NCI-H2196 treated with DMSO at 0.1 percent for 48 hours (cell line): Measurements from ENCODE around the gene ANXA6.

Source experiments
- DNase-seq: peaks from one replicate; lab custom pipeline; 2025; ENCODE audit not compliant: unreplicated experiment; lab: John Stamatoyannopoulos, UW

The ANXA6 gene

DNA sequence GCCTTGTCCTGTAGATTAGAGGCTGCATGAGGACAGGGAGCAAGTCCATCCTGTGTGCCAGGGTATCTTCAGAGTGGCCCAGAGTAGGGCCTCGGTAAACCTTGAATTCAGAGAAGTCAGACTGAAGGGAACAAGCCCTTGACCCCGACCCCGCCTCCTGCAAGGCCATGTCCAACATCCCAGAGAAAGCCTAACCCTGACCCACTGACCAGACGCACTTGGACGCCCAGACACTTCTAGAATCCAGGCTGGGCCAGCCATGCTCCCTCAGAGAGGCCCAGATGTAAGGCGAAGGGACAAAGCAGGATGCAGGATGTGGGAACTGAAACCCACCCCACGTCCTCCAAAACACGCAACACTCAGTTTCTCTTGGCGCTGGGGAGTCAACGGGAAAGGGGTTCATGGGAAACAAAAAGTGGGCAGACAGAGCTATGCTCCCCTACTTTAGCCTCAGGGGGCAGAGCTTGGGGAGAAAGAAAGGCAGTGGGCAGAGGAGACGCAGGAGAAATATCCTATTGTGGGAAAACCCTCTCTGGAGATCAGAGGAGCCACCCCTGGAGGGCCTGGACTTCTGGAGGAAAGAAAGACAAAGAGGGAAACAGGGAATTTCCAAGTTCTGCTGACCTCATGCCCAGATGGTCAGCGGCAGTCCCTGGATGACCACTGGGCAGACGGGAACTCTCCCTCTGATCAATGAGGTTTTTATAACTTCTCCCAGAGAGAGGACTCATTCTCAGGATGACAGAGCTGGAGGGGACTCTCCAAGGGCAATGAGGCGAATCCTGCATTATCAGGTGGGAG is 89.7 kb downstream of the ANXA6 start:
- no peak for DNase-seq

- DNase-seq, result no peak
Measured at GRCh38 chr5:151066920-151067319, 90.7 kb downstream of the ANXA6 start.

- no peak for DNase-seq
Measured at GRCh38 chr5:151065609-151066008, 92.0 kb downstream of the ANXA6 start.

DNA sequence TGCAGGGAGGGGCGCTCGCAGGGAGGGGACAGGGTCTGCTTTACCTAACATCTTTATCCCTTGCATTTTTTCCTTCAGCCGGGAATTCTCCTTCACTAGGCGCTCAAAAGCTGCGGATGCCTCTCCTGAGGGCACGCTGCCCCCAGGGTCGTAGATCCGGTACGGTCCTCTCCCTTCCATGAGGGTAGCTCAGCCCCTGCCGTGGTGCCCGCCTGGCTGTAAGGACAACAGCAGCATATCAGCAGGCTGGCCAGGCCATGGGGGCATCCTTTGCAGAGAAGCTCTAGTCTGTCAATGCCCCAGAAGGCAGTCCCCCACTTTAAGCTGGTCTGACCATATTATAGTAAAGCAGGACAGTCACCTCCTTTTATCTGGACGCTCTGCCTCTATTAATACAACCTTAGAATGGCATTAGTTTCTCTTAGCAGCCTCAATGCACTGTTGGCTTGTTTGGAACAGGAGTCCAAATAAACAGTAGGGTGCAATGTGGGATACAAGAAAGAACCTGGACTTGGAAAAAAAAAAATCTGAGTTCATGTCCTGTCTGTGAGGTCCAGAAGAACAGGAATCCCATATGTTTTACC is 92.6 kb downstream of the ANXA6 start:
- no peak for DNase-seq

DNA sequence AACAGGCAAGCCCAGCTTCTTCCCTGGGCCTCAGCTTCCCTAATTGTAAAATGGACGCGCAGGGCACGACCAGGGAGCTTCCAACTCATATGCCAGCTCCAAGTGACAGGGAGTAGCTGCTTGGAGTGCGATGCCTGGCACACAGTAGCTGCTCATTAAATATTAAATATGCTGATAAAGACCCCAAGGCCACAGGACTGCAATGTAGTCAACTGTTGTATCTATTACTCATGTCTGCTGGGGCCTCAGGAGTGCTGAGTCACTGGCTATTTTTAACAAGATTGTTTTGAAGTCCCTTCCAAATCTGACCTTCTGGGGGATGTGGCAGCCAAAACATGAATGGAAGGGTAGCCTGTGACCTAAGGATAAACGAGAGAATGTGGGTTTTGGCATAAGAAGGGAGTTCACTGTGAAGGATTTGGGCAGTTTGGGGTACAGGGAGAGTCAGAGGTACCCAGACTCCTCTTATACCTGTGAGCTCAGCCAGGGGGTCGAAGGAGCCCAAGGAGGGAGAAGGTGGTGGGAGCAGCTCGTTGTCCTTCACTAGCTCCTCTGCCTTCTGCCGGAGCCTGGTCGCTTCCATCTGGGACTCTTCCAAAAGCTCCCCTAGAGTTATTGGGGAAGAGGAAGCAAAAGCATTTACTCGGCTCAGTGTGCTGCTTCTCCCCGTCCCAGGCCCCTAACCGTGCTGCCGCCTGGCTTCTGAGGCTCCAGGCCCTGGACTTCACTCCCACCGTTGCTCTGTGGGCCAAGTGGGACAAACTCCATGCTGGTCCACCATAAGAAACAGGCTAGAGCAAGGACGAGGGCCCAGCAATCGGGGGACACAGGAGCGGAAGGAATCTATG is 94.2 kb downstream of the ANXA6 start:
- DNase-seq, result no peak

DNA sequence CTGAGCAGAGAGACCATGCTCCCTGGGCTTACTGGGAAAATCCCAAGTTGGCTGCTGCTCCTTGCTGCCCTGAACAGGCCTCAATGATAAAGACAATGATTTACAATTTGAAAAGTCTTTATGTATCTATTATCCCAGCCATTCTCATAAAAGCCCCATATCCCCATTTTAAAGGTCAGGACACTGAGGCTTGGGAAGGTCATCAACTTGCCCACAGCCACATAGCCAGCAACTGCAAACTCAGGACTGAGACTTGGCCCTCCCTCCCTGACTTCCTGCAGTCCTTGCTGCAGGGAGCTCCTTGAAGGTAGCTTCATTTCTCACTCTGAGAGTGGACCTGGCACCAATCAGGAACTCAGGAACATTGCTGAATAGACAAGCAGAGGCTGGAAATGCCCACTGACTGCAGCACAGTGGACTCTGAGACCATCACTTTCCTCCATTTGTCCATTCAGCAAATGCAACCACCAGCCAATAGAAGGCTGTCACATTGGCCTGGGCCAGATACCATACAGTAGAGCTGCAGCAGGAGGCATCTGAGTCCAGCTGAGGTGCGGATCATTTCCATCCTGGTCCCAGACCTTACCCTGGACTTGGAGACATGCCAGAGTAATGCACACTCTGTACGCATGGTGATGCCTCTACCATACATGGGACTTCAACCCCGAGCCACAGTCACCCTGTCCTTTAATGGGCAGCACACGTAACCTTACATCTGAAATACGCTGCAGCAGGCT is 95.0 kb downstream of the ANXA6 start:
- DNase-seq, result no peak

DNA sequence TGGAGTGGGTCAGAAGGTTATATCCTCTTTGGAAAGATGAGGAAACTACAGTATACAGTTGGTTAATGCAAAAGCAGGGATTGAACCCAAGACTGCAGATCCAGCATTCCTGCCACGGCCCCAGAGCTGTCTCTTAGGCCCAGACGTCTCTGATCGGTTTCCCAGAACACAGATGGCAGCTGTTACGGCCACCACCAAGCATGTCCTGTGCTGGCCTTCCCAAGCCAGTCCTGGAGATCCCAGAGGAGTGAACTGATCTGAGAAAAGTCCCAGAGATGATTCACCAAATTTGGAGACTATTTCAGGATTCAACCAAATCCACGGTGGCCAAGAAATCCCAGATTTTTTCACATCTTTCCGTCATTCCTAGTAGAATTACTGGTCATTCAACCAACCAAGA is 96.8 kb downstream of the ANXA6 start:
- no peak for DNase-seq

DNA sequence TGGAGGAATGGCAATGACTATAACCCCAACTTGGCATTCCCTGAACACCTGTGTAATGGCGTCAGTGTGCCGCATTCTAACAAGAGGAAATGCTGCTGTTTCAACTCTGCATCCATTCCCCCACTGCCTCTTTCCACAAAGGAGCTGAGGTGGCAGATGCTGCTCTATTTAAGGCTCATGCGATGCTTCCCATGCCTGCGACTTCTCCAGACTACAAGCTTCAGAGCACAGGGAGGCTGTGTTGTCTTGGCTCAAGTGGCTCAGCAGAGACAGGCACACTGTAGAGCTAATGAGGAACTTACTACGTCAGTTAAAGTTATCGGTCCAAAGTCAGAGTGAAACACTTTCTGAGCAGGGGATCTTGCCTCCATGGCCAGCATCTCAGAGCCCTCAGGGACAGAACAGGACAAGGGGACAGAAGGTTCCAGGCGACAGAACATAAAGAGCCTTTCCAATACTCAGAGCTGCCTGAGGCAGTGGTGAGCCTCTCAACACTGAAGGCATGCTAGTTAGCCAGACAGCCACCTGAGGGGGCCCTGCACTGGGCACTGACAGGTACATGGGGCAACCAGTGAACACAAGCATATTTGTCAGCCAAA is 98.6 kb downstream of the ANXA6 start:
- DNase-seq, result no peak

DNA sequence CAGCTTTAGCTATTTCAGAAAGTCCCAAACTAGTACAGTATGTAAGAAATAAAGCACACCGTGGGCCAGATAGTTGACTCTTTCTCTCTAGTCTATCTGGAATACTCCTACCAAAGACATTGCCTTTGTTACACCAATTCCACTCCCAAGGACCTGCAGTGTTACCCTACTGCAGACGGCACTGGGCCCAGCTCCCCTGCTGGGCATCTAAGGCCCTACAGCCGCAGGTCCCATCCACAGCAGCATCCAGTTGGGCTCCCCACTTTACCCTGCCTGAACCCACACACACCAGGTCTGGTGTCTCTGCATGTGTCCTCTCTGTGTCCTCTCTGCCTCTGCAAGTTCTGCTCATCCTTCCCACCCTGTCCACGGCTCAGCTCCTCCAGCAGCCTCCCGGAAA is 99.3 kb downstream of the ANXA6 start:
- no peak for DNase-seq

- DNase-seq, result no peak
Measured at GRCh38 chr5:151056379-151057325, 100.9 kb downstream of the ANXA6 start.

DNA sequence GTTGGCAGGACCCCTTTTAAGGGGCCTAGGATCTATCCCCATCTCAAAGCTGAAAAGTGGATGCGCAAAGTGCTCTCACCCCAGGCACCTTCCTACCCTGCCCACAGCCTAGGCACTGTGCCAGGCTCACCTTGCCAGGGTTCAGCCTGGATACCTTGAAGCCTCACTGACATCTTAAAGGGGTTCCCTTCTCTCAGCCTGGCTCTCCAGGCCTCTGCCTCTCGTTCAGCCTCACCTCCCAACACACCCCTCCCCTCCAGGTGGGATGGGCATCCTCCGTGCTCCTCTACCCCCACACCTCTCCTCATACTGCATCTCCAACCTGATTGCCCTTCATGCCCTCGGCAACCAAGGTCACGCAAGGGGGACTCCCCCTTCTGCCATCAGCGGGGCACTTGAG is 102.2 kb downstream of the ANXA6 start:
- DNase-seq, result no peak

DNA sequence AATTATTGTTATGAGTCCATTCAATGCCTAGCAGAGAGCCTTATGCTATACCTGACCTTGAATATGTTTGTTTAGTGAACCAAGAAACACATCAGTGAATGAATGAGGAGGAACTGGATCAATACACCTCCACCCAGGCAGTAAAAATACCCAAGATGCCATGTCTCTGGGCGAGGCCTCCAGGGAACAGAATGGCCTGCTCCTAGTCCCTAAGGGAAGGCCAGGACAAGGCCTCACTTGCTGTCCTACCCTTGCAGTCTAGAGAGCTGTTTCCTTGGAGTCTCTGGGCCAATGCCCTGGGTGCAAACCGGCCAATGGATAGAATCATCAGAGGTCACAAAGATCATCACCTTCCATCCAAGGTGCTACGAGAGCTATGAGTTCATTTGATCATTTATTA is 102.9 kb downstream of the ANXA6 start:
- DNase-seq, result no peak

DNA sequence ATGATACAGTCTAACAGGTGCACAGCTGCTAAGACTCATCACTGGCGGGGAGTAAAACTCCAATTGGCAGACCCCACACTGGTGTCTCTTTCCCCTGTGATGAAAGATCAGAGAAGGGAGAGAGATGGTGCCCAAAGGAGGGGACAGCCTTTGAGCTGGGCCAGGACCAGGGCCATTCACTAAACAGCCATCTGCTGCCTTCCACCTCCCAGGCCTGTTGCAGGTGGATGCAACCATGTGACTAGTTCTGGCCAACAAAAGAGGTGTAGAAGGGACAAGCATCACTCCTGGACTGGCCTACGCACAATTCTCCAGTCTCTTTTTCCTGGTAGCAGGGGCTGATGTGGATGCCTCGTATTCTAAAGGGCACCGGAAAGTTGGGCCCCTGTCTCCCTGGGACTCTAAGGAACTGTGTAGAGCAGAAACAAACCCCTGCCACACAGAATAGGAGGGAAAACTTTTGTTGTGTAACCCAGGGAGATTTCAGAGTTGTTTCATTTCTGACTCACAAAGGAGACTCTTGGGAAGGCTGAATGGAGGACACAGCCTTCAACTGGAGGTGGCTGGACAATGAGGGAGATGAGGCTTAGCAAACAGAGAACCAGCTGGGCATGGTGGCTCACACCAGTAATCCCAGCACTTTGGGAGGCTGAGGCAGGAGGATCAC is 103.7 kb downstream of the ANXA6 start:
- DNase-seq, result no peak

DNA sequence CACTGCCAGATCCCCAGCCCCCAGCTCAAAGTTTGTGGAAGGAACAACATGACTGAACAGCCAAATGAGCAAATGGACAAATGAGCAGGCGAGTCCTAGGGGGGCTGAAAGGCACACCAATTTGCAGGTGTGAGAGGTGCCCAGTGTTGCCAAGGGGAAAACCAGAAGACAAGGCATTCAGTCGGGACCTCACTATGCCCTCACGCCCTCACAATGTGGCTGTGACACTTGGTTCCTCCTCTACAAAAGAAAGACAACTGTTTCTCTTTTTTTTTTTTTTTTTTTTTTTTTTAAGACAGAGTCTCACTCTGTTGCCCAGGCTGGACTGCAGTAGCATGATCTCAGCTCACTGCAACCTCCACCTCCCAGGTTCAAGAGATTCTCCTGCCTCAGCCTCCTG is 104.7 kb downstream of the ANXA6 start:
- no peak for DNase-seq

DNA sequence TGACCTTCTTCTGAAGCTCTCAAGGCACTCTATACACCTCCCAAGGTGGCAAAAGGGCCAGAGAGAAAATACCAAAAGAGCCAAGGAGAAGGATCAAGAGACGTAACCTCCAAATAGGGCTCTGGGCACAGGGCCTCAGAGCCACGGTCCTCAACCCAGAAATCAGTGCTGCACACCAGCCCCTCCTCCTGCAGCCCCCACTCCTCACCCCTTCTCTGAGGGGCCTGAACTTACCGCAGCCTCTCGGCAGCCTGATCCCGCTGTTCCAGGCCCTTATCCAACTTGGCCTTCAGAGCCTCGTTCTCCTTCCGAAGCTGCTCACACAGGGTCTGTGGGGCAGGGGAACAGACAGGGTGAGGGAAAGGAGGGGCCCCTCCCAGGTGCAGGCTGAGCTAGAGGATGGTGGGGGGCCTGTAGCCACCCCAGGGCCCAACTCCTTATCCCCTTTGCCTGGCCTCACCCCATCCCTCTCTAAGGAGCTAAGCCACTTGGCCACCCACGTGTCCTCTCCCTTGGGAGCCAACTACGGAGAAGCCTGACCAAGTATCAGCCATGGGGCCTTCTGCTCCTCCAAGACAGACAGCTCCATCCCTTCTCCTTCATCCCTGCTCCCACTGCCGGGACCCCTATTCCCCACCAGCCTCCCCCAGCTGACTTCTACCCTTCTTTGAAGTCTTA is 105.5 kb downstream of the ANXA6 start:
- no peak for DNase-seq

- peak; percentile 8 for DNase-seq
Measured at GRCh38 chr5:151051066-151051930, 106.3 kb downstream of the ANXA6 start.
